Ascending aorta (tissue), 2 donors: ENCODE measurements around the gene OIT3. TPM values are rescaled to one million over a fixed set of nuclear protein-coding genes. Genes with fewer than 3 reads are reported as not detected.

ENCODE experiments used
- DNase-seq, 2 donors: peaks; one replicate each; pipeline ENCODE4 v3.0.0-alpha.2; 2019; ENCODE audit warnings: low spot score in 2 of 2
- H3K27ac ChIP-seq, 2 donors: fragments of 200-600 bp; sonication (generic); one replicate each; pipeline ENCODE4 v1.5.1; 2016 to 2017; ENCODE audit warnings: mild to moderate bottlenecking in 1 of 2
- H3K27me3 ChIP-seq: fragments of 200-600 bp; sonication (generic); one replicate; pipeline ENCODE4 v1.5.1; 2017
- H3K36me3 ChIP-seq, 2 donors: fragments of 200-600 bp; sonication (generic); one replicate each; pipeline ENCODE4 v1.5.1; 2016
- H3K4me1 ChIP-seq, 2 donors: fragments of 200-600 bp; sonication (generic); one replicate each; pipeline ENCODE4 v1.5.1; 2016 to 2017; ENCODE audit warnings: mild to moderate bottlenecking in 1 of 2
- H3K4me3 ChIP-seq, 2 donors: fragments of 200-600 bp; sonication (generic); one replicate each; pipeline ENCODE4 v1.5.1; 2016 to 2017; ENCODE audit warnings: mild to moderate bottlenecking in 1 of 2
- H3K9me3 ChIP-seq, 2 donors: fragments of 200-600 bp; sonication (generic); one replicate each; pipeline ENCODE4 v1.5.1; 2016
- CTCF ChIP-seq, 3 experiments: fragments of 200-600 bp in 2 of 3; fragments of 450-650 bp in 1 of 3; sonication (generic) in 2 of 3; IDR thresholded peaks; one replicate each; pipeline ENCODE4 v1.5.1; 2016 to 2019; ENCODE audit warnings: antibody characterized with exemption in 3 of 3, mild to moderate bottlenecking in 1 of 3, moderate library complexity in 1 of 3
- intact Hi-C: fragments of 100-400 bp; cut with DNase I; formaldehyde crosslinking; loops from one replicate; pipeline ENCODE4 v1.15.1; 2023
- total RNA-seq: library from RNA; depleted of rRNA; stranded (reverse); fragments of >200 nt; gene quantifications from one replicate; pipeline ENCODE4 v1.1.0, GENCODE V29; 2016

OIT3 gene
- total RNA-seq, 1 donor from 2014 or later, result not detected

DNA sequence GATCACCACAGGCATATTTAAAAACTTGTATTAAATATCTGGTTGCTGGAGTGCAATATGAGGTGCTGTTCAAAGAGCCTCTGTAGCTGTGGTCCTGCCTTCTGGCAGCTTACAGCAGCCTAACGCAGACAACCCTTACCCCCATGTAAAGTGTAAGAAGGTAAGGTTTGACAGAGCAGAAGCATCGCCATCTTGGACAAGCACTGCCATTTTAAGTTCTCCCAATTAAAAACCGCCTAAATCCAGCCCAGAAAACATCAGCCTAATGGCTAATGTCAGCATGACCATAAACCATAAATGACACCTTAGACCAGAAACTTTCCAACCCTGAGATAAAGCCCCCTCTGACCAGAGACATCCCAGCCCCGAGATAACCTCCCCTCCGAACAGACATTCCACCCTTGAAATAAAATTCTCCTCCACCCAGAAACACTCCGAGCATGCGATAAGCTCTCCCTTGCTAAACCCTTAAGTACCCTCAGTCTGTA, 5.3 kb upstream of the OIT3 start:
- DNase-seq, result no peak
- intact Hi-C loops, result no loop called here
- no peak for TF ChIP-seq CTCF (IDR thresholded peaks at IDR 0.05)
- Histone ChIP-seq H3K36me3 (peaks cover 7 to 21% of the 10 kb centered on the region in 2 donors), H3K4me3 (no peak overlapping the region), H3K27me3 (no peaks in the 10 kb centered on the region), H3K27ac (no peak overlapping the region), H3K9me3 (no peaks in the 10 kb centered on the region), H3K4me1 (no peaks in the 10 kb centered on the region)

- Histone ChIP-seq H3K27me3 (no peaks in the 10 kb centered on the region), H3K27ac (no peak overlapping the region), H3K36me3 (peaks cover 7 to 21% of the 10 kb centered on the region in 2 donors), H3K4me3 (no peak overlapping the region), H3K4me1 (no peaks in the 10 kb centered on the region), H3K9me3 (no peaks in the 10 kb centered on the region)
- intact Hi-C loops, result no loop called here
- no peak for DNase-seq
- no peak for TF ChIP-seq CTCF (IDR thresholded peaks at IDR 0.05)
Observed at GRCh38 chr10:72889391-72889831, 4.1 kb upstream of the OIT3 start.

DNA sequence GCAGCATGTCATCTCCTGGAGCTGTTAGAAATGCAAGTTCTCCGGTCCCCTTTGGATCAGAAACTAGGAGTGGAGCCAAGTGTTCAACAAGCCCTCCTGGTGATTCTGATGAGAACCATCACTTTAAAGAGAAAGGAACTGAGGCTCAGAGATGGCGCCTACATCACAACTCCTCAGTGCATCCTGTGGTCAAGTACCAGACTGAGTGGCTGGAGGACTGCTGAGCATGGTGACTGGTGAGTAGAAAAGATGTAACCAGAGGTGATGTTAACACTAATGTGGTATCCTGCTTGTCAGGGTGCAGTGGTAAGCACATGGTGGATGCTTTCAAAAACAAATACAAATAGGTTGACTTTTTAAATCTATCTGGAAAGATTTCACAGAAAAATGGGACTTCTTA, 3.5 kb upstream of the OIT3 start:
- Histone ChIP-seq H3K4me1 (no peaks in the 10 kb centered on the region), H3K36me3 (peaks cover 3 to 20% of the 10 kb centered on the region in 2 donors), H3K27ac (no peak overlapping the region), H3K4me3 (no peak overlapping the region), H3K27me3 (no peaks in the 10 kb centered on the region), H3K9me3 (no peaks in the 10 kb centered on the region)
- DNase-seq, result no peak
- TF ChIP-seq CTCF (IDR thresholded peaks at IDR 0.05), result no peak
- intact Hi-C loops, result no loop called here

GRCh38 chr10:72895236-72895850, 1.8 kb downstream of the OIT3 start:
- H3K27ac ChIP-seq, result no peak overlapping the region
- no peak for TF ChIP-seq CTCF (IDR thresholded peaks at IDR 0.05)

DNA sequence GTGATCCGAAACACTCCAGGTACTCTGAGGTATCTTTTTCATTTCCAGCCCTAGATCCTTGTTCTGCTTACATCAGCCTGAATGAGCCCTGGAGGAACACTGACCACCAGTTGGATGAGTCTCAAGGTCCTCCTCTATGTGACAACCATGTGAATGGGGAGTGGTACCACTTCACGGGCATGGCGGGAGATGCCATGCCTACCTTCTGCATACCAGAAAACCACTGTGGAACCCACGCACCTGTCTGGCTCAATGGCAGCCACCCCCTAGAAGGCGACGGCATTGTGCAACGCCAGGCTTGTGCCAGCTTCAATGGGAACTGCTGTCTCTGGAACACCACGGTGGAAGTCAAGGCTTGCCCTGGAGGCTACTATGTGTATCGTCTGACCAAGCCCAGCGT, 5.1 kb downstream of the OIT3 start:
- Histone ChIP-seq H3K27ac (no peak overlapping the region), H3K27me3 (no peaks in the 10 kb centered on the region), H3K36me3 (no peaks in the 10 kb centered on the region), H3K9me3 (no peaks in the 10 kb centered on the region), H3K4me1 (no peaks in the 10 kb centered on the region), H3K4me3 (no peak overlapping the region)
- intact Hi-C loops, result no loop called here
- no peak for TF ChIP-seq CTCF (IDR thresholded peaks at IDR 0.05)
- DNase-seq, result no peak

More at GRCh38 chr10:72895236-72895850, 1.8 kb downstream of the OIT3 start:
- H3K4me1 ChIP-seq, result no peaks in the 10 kb centered on the region
- intact Hi-C loops, result no loop called here
- no peak overlapping the region for H3K4me3 ChIP-seq
- no peaks in the 10 kb centered on the region for H3K27me3 ChIP-seq
- DNase-seq, result no peak
- H3K9me3 ChIP-seq, result no peaks in the 10 kb centered on the region
- H3K36me3 ChIP-seq, result no peaks in the 10 kb centered on the region
